Measurements from ENCODE around the gene DEFB112.
A peak's percentile ranks its signal among the peaks of the same experiment; 100 is the strongest.

DEFB112 gene, protein sequence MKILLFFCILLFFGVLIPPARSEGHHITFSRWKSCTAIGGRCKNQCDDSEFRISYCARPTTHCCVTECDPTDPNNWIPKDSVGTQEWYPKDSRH

DNA sequence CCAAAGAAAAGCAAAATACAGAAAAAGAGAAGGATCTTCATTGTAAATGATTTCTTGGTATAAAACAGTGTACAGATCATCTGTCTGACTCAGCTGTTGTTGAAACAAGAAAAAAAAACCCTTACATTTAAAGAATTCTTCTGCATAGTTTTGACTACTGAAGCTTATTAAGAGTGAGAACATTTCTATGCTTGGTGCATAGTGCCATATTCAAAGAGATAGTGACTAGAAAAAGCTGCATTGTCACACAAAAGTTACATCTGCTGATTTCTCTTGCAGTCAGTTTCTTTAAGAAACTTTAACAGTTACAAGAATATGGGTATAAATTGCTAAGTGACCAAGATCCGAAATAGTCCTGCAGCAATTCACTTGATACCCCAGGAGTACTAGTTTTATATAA, at the start of gene DEFB112:
Gene DEFB112, minus strand, starts transcription at position 101 of the 400 bp plus-strand sequence. Its CDS starts 60 bp downstream, at position 41.
- no peak for DNase-seq (ENCODE audit: low spot score)

DNA sequence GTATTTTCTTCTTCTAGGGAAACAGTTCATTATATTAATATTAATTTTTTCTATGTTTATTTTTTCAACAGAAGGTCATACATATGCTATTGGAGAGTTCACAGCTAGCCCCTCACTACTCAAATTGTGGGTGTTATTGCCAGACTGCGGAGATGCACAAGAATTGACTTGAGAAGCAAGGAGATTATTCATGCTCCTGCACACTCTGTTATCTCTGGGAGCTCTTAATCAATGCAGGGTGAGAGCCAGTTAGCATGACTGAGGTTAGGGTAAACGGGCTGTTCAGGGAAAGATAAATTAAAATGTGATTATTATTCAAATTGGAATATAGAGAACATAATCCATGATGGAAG, 48.9 kb upstream of the DEFB112 start:
- DNase-seq (ENCODE audit: low spot score) = no peak

DNA sequence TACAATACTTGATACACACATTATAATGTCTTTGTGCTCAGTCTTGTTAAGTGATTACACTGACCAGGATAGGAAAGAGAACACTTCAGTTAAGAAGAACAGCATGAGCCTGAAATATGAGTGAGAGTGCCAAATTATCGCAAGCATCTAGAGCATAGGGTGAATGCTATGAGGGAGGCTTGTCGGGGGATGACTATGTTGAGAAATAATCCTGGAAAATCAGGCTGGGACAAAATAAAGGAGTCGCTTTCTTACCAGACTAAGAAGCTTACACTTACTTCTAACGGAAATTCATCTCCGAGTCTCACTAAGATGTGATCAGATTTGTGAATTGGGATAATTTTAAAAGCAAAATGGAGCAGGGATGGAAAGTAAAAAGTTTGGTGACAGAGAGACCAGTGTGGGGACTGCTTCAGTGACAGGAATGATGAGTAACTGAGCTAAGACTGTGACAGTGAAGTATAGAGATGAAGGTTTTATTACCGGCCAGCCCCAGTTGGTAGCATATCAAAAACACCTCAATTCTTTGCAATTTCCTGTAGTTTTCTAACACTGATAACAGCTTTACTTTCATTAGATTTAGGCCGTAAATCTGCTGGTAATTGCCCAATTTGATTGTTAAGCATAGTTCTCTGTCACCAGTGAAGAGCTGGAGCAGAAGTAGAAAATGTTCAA, 48.4 kb upstream of the DEFB112 start:
- DNase-seq (ENCODE audit: low spot score) = no peak

DNA sequence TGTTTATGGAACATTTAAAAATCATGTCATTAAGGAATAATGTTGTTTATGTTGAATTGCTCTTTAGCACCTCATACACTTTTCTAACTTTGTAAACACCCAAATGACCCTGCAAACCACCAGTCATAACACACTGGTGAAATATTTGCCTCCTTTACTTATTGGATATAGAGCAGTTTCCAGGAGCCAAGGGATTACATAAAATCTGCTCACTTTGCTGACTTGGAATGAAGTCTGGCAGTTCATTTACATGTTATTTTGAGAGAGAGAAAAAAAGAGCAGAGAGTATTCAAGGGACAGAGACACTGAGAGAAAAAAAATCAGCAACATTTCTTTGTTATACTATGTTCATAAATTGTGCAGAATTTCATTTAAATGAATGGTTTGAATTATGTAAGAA, 46.6 kb upstream of the DEFB112 start:
- DNase-seq (ENCODE audit: low spot score) = no peak

DNA sequence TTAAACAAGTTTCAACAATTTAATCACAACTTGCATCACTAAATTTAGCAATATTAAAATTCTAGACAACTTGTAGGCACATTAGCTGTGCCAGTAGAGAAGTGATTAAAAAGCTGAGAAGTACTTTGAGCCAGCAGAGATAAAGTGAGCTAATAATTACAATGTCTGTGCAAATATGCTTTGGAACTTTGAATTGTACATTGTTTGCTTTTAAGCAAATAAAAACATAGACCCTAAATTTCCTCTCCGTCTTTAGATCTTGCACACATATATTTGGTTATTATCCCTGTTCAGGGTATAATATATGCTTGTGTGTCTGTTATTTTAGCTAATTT, 44.2 kb upstream of the DEFB112 start:
- no peak for DNase-seq (ENCODE audit: low spot score)

DNA sequence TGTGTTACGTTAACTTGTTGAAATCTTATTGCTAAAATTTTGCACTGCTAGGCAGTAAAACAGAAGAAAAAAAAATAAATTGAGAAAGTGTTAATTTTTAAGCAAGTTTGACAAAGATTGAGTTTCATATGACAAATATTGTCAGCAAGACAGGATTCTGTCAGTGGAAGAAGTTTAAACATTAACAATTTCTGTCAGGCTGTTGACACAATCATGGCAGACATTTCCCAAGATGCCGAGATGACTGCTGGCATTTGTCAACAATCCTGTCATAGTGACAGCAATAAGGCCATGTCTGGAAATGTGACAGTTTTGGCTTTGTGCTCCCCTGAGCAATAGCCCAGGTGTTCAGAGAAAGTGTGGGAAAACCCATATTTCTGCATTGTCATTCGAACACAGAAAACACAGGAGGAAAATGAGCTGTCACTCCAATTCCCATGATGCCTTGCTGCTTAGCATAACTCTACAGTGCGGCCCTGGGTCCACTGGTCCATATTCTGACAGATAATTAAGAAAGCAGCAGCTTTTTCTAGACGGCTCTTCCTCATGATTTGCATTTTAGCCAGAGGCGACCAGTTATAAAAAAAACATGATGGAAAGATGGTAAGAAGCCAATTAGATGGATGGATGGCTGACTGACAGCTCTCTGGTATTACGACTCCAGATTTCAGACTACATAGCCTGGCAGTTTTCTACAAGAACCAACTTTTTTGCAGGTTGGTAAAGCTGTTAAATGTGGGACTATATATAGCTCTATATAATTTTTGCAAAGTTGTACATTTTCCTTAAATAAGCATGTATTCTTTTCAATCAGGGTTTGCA, 43.6 kb upstream of the DEFB112 start:
- DNase-seq (ENCODE audit: low spot score) = no peak

DNA sequence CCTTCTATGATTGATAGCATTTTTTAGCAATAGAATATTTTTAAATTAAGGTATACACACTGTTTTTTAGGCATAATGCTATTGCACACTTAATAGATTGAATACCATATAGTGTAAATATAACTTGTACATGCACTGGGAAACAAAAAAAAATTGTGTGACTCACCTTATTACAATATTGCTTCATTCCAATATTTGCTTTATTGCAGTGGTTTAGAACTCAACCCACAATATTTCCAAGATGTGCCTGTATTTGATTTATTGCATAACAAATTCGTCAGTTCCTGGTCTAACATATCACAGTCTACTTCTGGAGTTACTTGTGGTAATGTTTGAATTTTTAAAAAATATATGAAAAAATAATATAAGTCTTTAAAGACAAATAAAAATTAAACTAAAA, 41.9 kb upstream of the DEFB112 start:
- DNase-seq (ENCODE audit: low spot score) = no peak

DNA sequence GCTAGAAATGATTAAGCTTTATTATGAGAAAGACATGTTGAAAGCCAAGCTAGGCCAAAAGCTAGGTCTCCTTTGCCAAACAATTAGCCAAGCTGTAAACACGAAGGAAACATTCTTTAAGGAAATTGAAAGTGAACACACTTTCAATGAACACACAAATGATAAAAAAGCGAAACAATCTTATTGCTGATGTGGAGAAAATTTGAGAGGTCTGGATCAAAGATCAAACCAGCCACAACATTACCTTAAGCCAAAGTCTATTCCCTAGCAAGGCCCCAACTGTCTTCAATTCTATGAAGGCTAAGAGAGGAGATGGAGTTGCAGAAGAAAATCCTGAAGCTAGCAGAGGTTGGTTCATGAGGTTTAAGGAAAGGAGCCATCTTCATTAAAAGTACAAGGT, 40.2 kb upstream of the DEFB112 start:
- no peak for DNase-seq (ENCODE audit: low spot score)

DNA sequence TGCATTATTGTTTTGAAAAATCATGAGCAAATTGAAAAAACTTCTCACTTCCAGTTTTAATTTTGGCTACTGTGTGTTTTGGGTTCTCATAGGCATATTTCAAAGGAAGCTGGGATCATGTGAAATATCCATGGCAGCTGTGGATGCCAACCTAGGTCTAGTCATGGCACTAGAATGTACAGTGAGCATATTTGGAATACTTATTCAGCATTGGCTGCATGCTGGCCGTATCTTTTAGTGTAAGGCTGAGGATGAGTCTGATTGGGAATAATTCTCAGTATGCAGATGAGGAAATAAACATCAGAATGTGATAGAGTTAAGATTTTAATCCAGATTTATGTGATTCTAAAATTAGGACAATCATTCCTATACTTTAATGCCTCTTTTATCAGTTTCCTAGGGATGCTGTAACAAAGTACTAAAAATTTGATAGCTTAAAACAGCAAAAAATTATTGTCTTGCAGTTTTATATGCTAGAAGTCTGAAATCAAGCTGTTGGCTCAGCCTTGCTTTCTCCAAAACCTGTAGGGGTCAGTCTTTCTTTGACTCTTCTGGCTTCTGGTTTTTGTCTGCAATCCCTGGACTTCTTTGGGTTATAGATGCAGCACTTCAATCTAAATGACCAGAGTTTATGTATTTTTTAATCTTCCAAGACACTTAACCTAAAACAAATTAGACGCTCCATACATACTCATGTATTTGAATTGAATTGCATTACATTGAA, 37.7 kb upstream of the DEFB112 start:
- DNase-seq (ENCODE audit: low spot score) = no peak

DNA sequence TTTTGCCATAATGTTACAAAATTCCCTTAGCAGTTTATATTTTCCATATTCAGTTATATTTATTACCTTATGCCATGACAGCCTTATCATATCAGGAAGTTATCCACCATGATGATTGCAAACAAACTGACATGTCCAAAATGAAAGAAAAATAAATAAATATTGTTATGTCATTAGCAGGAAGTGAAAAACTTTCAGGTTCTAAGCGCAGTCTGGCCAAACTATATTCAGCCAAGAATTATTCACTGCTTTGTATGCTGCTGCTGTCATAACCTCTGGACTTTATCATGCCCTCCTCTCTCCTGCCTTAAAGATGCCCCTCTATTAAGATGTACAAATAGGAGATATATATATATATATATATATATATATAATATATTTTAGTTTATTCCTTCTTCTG, 27.7 kb upstream of the DEFB112 start:
- DNase-seq (ENCODE audit: low spot score) = no peak

DNA sequence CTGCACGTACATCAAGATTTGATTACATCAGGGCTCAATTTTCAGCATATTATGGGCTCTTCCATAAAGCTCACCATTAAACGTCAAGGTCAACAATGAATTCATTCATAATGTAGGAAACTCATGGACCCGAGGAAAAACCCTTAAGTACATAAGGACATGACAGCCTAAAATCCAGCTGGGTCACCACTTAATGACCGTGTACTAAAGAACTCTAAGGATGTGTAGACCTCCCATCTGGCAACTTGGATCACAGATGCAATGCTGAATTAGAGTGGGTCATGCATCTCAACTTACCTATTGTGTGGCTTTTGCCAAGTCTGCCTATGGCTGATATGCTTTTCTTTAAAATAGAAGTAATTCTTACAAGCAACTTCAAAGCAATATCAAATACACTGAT, 26.7 kb upstream of the DEFB112 start:
- no peak for DNase-seq (ENCODE audit: low spot score)

DNA sequence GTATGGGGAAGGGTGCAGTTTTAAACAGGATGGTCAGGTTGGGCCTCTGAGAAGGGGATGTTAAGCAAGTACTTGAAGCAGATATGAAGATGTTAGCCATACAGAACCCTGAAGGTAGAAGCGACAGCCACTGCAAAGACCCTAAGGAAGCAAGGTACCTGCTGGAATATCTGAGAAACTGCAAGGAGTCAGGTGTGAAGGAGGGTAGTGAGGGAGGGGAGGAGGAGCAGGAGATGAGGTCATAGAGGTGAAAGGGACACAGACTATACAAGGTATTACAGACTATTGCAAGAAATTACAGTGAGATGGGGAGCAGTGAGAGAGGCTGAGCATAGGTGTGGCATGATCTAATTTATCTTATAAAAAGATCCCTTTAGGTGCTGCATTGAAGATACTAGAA, 22.2 kb upstream of the DEFB112 start:
- no peak for DNase-seq (ENCODE audit: low spot score)

DNA sequence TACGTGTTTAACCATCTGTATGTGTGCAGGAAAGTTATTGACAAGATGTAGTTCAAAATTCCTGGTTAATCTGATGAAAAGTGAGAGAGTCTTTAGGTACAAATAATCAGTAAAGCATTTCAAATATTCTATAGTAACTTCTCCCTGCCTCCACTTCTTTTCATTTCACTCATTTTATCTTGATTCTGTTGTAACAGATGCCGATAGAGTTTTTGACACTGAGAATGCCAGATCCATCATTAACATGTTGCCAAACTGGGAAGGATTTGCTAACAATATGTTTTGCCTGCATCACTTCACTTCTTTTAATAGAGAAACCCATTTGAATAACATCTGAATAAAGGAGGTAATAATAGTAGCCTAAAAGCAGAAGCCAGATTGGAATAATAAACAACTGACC, 20.4 kb upstream of the DEFB112 start:
- DNase-seq (ENCODE audit: low spot score) = no peak

DNA sequence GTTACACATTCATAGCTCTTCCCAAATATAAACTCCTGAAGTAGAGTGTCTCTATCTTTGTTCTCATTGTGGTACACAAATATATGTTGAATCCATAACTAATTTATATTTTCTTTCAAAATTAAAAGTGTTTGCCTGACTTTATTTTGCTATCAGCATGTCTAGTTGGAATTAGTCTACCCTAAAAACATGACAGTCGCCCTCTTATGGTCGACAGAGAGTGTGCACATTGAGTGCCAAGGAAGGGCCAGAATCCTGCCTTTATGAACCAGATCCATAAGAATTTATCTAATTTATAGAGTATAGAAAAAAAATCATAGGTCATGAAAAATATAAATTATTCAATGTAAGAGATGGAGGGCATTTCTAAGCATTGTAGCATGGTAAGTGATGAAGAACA, 12.3 kb upstream of the DEFB112 start:
- DNase-seq (ENCODE audit: low spot score) = no peak

DNA sequence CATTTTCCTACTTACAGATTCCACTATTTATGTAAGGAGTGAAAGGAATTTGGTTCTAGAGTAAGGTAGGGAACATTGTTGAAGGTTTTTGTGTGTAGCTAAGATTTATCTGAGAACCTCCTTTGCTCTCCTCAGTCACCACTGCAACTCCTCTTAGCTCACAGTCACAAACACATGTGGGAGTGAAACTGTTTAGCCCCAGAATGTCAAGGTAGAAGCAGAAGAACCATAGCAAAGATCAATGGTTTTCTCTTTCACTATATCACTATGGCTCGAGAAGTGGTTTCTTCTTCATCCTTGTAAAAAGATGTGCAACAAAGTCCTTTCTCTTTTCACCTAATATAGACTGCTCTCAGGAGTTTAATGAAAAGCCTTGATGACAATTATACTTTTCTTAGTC, 6.5 kb upstream of the DEFB112 start:
- DNase-seq (ENCODE audit: low spot score) = no peak

DNA sequence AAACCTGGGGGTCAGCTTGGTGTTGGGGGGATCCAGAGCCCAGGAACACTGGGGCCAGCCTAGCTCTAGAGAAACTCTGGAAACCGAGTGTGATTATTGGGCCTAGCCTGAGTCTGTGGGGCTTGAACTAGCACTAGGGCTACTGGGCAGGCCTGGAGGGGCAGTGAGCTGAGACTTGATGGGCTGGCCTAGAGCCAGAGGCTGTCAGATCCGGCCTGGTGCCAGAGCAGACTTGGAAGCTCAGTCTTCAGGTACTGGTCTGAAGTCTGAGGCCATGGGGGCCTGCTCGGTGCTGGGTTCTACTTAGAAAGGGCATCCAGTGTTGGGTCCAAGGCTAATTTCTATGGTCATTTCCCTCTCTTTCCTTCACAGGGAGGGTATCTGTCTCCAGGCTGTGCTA, 2.7 kb downstream of the DEFB112 start:
- no peak for DNase-seq (ENCODE audit: low spot score)

DNA sequence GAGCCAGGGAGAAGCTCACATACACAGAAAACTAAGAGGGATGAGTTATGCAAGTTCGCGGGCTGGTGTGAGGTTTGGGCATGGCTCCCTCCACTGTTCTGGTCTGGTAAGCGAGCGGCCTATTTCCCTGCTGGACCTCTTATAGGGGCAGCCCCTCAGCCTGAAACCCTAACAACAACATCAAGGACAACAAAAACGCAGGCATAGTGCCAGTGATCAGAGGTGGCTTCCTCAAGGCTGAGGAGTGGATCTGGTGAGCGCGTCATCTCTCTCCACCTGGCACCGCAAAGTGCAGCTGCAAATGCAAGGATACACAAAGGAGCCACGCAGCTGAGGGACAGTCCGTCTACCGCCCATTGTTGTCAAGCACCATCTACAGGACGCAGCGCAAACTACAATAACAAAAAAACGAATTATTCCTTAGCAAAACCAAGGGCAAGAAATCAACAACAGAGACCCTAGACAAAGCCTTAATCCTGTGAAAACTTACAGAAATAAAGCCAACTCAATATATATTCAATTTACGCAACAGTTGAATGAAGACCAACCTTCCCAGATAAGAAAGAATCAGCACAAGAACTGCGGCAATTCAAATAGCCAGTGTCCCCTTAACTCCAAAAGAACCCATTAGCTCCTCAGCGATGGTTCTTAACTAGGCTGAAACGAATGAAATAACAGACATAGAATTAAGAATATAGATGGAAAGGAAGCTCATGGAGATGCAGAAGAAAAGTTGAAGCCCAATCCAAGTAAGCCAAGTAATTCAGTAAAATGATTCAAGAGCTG, 18.8 kb downstream of the DEFB112 start:
- DNase-seq (ENCODE audit: low spot score) = peak; percentile 22

DNA sequence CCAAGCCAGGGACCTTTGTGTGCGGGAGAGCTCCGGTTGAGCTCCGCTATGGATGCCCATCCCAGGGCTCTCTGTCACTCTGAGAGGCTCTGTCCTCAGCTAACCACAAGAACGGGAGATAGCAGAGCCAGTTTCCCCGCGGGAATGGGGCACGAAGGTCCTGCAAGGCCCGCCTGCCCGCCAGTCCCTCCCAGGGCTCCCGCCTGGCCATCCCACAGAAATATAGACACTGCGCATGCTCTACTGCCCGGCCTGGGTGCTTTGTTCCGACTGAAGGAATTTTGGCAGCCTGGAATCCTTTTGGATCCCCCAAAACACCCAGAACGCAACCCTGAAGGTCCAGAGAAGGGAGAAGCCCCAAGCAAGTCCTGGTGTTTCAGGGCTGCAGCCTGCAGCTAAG, 19.4 kb downstream of the DEFB112 start:
- DNase-seq (ENCODE audit: low spot score) = no peak

DNA sequence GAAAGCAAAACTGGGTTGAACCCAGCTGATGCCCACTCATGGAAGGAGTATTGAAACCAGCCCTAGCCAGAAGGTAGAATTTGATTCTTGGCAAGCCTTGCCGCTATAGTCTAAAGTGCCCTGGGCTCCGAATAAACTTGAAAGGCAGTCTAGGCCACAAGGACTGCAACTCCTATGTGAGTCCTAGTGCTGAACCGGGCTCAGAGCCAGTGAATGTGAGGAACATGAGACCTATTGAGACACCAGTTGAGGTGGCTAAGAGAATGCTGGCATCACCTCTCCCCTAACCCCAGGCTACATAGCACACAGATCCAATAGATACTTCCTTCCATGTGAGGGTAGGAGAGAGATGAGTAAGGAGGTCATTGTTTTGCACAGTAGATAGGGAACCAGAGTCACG, 24.5 kb downstream of the DEFB112 start:
- no peak for DNase-seq (ENCODE audit: low spot score)

DNA sequence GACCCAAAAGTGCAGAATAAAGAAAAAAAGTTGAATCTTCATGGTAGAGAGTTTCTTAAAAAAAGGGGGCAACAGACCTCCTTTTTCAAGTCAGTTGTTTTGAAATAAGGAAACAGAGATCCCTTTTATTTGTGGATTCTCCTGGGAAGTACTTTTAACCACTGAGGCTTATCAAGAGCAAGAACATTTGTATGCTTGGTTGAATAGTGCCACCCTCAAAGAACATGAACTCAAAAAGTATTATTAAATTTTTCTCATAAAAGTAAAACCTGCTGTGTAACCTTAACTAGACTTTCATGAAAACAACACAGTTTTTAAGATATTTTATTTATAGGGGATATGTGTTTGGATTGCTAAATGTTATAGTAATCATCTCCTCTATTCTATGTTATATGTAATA, 27.8 kb downstream of the DEFB112 start, which contains the start of gene DEFB110:
Gene DEFB110, minus strand, starts transcription at position 101 of the 400 bp plus-strand sequence. Its CDS starts 59 bp downstream, at position 42.
- no peak for DNase-seq (ENCODE audit: low spot score)

DNA sequence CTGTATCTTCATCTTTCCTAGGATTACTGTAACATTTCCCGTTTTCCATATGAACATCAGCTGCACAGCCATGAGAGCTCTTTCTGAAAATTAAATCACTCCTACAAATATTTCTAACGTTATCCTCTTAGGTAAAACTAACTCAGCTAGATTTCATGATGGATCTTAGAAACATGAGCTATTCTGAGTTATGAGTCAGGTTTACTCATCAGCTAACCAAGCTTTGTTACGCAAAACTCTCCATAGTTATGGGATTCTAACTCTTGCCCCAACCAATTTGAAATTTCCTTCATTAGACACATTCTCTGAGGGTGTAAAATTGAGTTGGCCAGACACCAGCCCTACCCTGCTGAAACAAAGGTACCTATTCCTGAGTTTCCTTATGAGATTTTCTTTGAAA, 41.9 kb downstream of the DEFB112 start:
- no peak for DNase-seq (ENCODE audit: low spot score)

DNA sequence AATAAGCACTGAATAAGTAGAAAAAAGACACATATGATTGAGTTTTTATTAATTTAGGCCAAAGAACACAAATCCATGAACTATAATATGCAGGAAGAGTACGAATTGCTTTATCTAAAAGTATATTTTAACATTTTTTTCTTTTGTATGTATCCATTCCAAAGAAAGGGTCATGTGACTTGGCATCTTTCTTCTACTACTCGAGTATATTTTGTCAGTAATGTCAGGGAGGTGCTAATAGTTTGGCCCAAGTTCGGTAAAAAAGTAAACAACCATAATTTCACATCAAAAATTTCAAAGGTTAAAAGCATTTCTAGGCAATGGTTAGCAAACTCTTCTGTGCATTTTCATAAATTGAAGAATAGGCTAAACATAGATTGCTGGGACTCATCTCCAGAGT, 46.6 kb downstream of the DEFB112 start:
- no peak for DNase-seq (ENCODE audit: low spot score)
